ENCODE results near the gene ENDOU.
A peak's percentile ranks its signal among the peaks of the same experiment; 100 is the strongest.

Gene ENDOU

GRCh38 chr12:47739979-47740378, 14.7 kb upstream of the ENDOU start (continued):
- no peak for TF ChIP-seq PATZ1 (CRISPR knock-in tag; IDR thresholded peaks at IDR 0.05; ENCODE audit: borderline replicate concordance)
- no peak for TF ChIP-seq SNAI2 (CRISPR knock-in tag; IDR thresholded peaks at IDR 0.05)
- no peak for TF ChIP-seq ZNF8 (CRISPR knock-in tag; IDR thresholded peaks at IDR 0.05)
- TF ChIP-seq ZFP3 (CRISPR knock-in tag; IDR thresholded peaks at IDR 0.05) = no peak

- ATAC-seq = no peak
- TF ChIP-seq ESRRG (CRISPR knock-in tag; IDR thresholded peaks at IDR 0.05) (no peak), BACH2 (CRISPR knock-in tag; IDR thresholded peaks at IDR 0.05; ENCODE audit: borderline replicate concordance) (no peak), TCF4 (CRISPR knock-in tag; IDR thresholded peaks at IDR 0.05; ENCODE audit: borderline replicate concordance) (no peak)
Observed at GRCh38 chr12:47739297-47739696, 14.0 kb upstream of the ENDOU start.

GRCh38 chr12:47737936-47738594, 12.8 kb upstream of the ENDOU start:
- TF ChIP-seq ZNF70 (CRISPR knock-in tag; IDR thresholded peaks at IDR 0.05) (no peak), BACH2 (CRISPR knock-in tag; IDR thresholded peaks at IDR 0.05; ENCODE audit: borderline replicate concordance) (no peak), POU6F1 (CRISPR knock-in tag; IDR thresholded peaks at IDR 0.05; ENCODE audit: borderline replicate concordance, low read depth) (no peak), ZC3H10 (CRISPR knock-in tag; IDR thresholded peaks at IDR 0.05) (no peak), ESRRG (CRISPR knock-in tag; IDR thresholded peaks at IDR 0.05) (no peak)

GRCh38 chr12:47736877-47737676, 11.8 kb upstream of the ENDOU start:
- peak; percentile 50 for ATAC-seq

More at GRCh38 chr12:47737936-47738594, 12.8 kb upstream of the ENDOU start:
- ATAC-seq = no peak

GRCh38 chr12:47736216-47736615, 10.9 kb upstream of the ENDOU start:
- no peak for ATAC-seq
- TF ChIP-seq ISL1 (CRISPR knock-in tag; IDR thresholded peaks at IDR 0.05) = no peak
- no peak for TF ChIP-seq ESRRG (CRISPR knock-in tag; IDR thresholded peaks at IDR 0.05)
- no peak for TF ChIP-seq TCF4 (CRISPR knock-in tag; IDR thresholded peaks at IDR 0.05; ENCODE audit: borderline replicate concordance)
- TF ChIP-seq PPARA (CRISPR knock-in tag; IDR thresholded peaks at IDR 0.05; ENCODE audit: borderline replicate concordance) = no peak
- TF ChIP-seq ZNF8 (CRISPR knock-in tag; IDR thresholded peaks at IDR 0.05) = no peak
- TF ChIP-seq RARB (CRISPR knock-in tag; IDR thresholded peaks at IDR 0.05) = no peak
- no peak for TF ChIP-seq TOX (CRISPR knock-in tag; IDR thresholded peaks at IDR 0.05; ENCODE audit: borderline replicate concordance)
- TF ChIP-seq BACH2 (CRISPR knock-in tag; IDR thresholded peaks at IDR 0.05; ENCODE audit: borderline replicate concordance) = no peak
- TF ChIP-seq TSHZ2 (CRISPR knock-in tag; IDR thresholded peaks at IDR 0.05) = no peak
- no peak for TF ChIP-seq OSR1 (CRISPR knock-in tag; IDR thresholded peaks at IDR 0.05)
- TF ChIP-seq ZNF70 (CRISPR knock-in tag; IDR thresholded peaks at IDR 0.05) = no peak
- no peak for TF ChIP-seq CREB5 (CRISPR knock-in tag; IDR thresholded peaks at IDR 0.05; ENCODE audit: low read depth)
- no peak for TF ChIP-seq ZFP30 (CRISPR knock-in tag; IDR thresholded peaks at IDR 0.05)
- TF ChIP-seq PATZ1 (CRISPR knock-in tag; IDR thresholded peaks at IDR 0.05; ENCODE audit: borderline replicate concordance) = no peak
- no peak for TF ChIP-seq CSDC2 (CRISPR knock-in tag; IDR thresholded peaks at IDR 0.05)
- no peak for TF ChIP-seq SNAI2 (CRISPR knock-in tag; IDR thresholded peaks at IDR 0.05)
- no peak for TF ChIP-seq POU6F1 (CRISPR knock-in tag; IDR thresholded peaks at IDR 0.05; ENCODE audit: borderline replicate concordance, low read depth)

More at GRCh38 chr12:47736877-47737676, 11.8 kb upstream of the ENDOU start:
- peak; percentile 97 for TF ChIP-seq ZNF70 (CRISPR knock-in tag; IDR thresholded peaks at IDR 0.05)
- peak; percentile 93 for TF ChIP-seq TCF4 (CRISPR knock-in tag; IDR thresholded peaks at IDR 0.05; ENCODE audit: borderline replicate concordance)
- no peak for TF ChIP-seq ESRRG (CRISPR knock-in tag; IDR thresholded peaks at IDR 0.05)

All from SK-N-SH treated with all-trans-retinoic acid at 6 μM for 48 hours (cell line).